ENCODE data around the gene EFHC1.

Gene EFHC1

GRCh38 chr6:52564856-52565255, 144.7 kb downstream of the EFHC1 start:
- no peak for DNase-seq

DNA sequence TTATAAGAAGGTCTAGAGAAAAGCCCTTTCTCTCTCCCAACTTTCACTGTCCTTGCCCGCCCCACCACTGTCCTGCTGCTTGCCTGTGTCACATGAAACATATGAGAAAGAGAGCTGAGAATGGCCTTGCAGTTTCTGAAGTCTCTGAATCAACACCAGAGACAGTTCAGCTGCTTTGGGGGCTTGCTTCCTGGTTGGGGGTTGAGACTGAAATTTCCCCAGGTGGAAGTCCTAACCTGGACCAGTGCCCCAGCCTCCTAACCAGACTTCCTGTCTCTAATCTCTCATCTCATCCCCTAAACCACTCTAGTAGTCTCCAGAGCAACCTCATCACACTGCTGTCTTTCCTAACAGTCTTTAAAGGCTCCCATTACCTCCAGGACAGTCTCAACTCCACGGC, 146.1 kb downstream of the EFHC1 start:
- no peak for DNase-seq

GRCh38 chr6:52566853-52567279, 146.7 kb downstream of the EFHC1 start:
- no peak for DNase-seq

DNA sequence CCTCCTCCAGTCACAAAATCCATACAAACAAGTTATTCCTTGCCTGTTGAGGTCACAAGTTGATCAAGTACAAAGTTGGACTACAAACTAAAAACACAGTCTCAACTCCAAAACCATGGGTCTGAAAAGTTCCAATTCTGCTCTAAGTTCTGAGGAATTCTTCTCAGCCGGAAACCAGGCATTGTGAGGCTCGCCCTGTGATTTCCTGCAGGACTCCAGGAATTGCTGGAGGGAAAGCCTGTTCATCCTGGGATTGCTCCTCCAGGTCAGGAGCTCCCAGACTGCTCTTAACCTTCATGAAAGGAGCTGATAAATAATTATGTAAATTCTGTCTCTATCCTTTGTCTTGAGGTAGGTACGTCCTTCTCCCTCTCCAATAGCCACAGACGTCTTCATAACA, 148.2 kb downstream of the EFHC1 start:
- DNase-seq, result no peak

- no peak for DNase-seq
Measured at GRCh38 chr6:52570291-52570700, 150.2 kb downstream of the EFHC1 start.

DNA sequence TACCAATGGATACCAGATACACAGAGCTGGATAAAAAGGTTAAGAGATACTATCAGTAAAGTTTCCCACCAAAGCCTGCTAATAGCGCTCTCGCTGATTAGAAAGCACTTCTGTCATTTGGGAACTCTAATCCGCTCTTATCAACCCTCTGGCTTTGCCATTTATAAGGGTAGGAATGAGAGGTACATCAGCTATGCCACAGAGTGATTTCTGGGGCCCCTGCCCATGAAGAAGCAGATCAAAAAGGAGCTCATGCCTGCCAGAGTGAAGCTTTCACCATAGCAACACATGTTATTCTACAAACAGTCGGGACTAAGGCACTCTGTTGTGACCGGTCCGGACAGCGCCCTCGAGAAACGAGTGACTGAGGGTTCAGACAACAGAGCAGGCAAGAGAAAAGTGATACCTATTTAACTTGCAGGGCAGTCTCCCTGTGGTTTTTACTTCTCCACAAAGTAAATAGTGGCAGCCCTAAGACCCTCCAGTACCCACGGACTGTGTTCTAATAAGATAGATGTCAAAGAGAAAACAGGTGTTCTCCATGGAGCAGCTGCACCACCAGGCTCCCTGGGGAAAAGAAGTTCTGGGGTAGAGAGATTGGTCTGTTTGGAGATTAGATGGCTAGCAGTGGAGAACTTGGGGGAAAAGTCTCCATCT, 151.1 kb downstream of the EFHC1 start:
- DNase-seq, result no peak

GRCh38 chr6:52572536-52572935, 152.4 kb downstream of the EFHC1 start:
- DNase-seq, result no peak

DNA sequence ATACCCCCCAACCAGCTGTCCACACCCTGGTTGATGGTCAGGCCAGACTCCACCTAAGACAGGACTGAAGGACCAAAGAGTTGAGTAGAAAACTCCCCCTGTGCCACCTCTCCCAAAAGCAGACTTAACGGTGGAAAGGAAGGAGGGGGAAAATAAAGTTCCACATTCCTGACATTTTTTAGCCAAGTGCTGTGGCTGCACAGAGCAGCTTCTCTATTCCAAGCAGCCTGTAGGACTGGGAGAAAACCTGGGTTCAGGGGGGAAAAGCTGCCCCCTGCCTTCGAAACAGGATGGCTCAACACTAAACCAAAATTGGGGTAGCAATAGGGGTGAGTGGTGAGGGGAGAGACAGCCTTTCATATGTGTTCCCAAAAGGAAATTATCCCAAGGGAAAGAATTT, 153.2 kb downstream of the EFHC1 start:
- DNase-seq, result no peak

Measured in inflammatory macrophage treated with lipopolysaccharide for 4 hours (primary cell).